ENCODE measurements around the gene NXN. TPM values are rescaled to one million over a fixed set of nuclear protein-coding genes. Genes with fewer than 3 reads are reported as not detected.
"Not testable (repeated sequence)": the region's sequence is repeated elsewhere in the genome, so short reads cannot be mapped to it uniquely, and the experiment has no call there.

Gene NXN
- total RNA-seq, 4 donors from 2014 or later: 18.9 to 47.2 (median 33.4) TPM

DNA sequence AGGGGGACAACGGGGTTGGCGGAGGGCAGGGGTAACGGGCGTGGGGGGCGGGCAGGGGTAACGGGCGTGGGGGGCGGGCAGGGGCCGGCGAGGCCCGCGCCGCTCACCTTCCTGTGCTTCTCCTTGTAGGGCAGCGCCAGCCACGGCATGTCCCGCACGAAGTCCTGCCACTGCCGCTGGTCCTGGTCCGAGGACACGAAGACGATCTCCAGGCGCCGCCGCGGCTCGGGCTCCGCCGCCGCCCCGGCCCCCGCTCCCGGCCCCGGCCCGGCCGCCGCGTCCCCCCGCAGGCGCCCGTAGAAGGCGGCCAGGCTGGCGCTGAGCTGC, 401 bp downstream of the NXN start:
- no peak for DNase-seq (ENCODE audit: low spot score in 2 of 2)
- Histone ChIP-seq H3K27me3 (no peaks in the 10 kb centered on the region), H3K4me3 (peak overlapping the region; percentile 72), H3K36me3 (no peaks in the 10 kb centered on the region), H3K9me3 (no peaks in the 10 kb centered on the region), H3K4me1 (peaks cover 54% of the 10 kb centered on the region), H3K27ac (peak overlapping the region; percentile 74)
- no CpG with 5 or more reads among the region's 42 CpGs for WGBS
- TF ChIP-seq, protein P1, sequence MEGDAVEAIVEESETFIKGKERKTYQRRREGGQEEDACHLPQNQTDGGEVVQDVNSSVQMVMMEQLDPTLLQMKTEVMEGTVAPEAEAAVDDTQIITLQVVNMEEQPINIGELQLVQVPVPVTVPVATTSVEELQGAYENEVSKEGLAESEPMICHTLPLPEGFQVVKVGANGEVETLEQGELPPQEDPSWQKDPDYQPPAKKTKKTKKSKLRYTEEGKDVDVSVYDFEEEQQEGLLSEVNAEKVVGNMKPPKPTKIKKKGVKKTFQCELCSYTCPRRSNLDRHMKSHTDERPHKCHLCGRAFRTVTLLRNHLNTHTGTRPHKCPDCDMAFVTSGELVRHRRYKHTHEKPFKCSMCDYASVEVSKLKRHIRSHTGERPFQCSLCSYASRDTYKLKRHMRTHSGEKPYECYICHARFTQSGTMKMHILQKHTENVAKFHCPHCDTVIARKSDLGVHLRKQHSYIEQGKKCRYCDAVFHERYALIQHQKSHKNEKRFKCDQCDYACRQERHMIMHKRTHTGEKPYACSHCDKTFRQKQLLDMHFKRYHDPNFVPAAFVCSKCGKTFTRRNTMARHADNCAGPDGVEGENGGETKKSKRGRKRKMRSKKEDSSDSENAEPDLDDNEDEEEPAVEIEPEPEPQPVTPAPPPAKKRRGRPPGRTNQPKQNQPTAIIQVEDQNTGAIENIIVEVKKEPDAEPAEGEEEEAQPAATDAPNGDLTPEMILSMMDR (IDR thresholded peaks at IDR 0.05): no peak
- TF ChIP-seq POLR2A (IDR thresholded peaks at IDR 0.05) (no peak), POLR2AphosphoS5 (IDR thresholded peaks at IDR 0.05) (no peak), EP300 (IDR thresholded peaks at IDR 0.05) (no peak)

DNA sequence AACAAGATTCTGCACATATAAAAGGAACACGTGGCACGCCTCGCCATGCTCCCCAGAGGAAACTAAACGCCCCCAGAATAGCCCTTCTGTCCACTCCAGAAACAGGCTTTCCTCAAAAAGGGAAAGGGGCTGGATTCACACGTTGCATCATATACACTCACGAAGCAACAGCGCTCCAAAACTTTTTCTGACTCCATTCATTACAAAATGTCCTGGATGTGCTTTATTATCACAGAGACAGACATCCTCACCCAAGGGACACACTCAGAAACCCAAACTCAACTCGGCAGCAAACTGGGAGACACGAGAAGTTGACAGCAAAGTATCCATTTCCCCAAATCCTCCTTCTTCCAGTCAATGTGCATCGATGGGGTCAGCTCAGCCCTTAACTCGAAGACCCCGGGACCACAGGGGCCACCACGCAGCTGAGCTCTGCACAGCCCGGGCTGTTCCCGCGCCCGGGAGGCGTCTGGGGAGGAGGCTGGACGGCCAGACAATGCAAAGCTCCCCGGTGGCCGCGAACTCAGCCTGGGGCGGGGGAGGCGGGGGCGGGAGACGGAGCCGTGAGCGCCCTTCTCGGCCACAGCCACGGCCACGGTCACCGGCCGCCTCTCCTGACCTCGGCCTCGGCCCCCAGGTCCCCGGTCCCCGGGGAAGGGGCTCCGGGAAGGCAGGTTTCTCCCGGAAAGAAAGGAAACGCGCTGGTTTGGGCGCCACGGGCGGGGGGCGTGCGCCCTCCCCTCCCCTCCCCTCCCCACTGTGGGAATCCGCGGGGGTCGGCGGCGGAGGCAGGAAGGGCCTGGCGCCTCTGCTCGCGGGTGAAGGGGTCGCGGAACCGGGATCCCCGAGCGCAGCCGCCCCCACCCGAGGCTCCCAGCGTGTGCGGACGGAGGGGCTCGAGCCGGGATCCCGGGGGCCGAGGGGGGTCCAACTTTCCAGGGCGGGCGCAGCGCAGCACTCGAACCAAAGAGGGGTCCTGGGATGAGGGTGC, 1.2 kb downstream of the NXN start:
- Histone ChIP-seq H3K4me3 (peak overlapping the region; percentile 72), H3K36me3 (no peaks in the 10 kb centered on the region), H3K4me1 (peaks cover 55% of the 10 kb centered on the region), H3K27me3 (no peaks in the 10 kb centered on the region), H3K9me3 (no peaks in the 10 kb centered on the region), H3K27ac (peak overlapping the region; percentile 74)
- no peak for DNase-seq (ENCODE audit: low spot score in 2 of 2)
- 7% methylated on average over 24 of the region's 72 CpGs for WGBS
- TF ChIP-seq POLR2A (IDR thresholded peaks at IDR 0.05) (no peak), POLR2AphosphoS5 (IDR thresholded peaks at IDR 0.05) (no peak), EP300 (IDR thresholded peaks at IDR 0.05) (no peak)
- TF ChIP-seq, protein P1 (IDR thresholded peaks at IDR 0.05): no peak

DNA sequence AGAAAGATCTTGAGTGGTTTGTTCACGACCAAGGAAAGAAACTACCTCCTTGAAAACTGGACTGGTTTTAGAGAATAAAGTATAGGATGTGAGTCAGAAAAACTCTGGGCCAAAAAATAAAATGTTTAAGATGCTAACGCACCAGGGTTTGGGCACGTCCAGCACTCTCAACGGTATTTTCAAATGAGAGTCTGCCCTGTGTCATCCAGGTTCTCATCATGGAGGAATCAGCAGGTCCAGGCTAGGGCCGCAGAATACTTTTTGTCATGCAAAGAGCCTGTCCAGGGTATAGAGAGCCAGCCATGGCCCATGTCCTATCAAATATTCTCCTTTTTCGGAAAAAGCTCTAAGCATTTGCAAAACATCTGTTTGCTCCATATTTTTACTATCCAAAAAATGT, 2.4 kb downstream of the NXN start:
- TF ChIP-seq POLR2A (IDR thresholded peaks at IDR 0.05) (no peak), POLR2AphosphoS5 (IDR thresholded peaks at IDR 0.05) (no peak), EP300 (IDR thresholded peaks at IDR 0.05) (no peak)
- TF ChIP-seq, protein P1 (IDR thresholded peaks at IDR 0.05): no peak
- no peaks in the 10 kb centered on the region for H3K9me3 ChIP-seq
- WGBS: 58% methylated on average over 6 of the region's 6 CpGs
- H3K27me3 ChIP-seq: no peaks in the 10 kb centered on the region
- no peak for DNase-seq (ENCODE audit: low spot score in 2 of 2)
- H3K4me1 ChIP-seq: peaks cover 59% of the 10 kb centered on the region
- no peaks in the 10 kb centered on the region for H3K36me3 ChIP-seq
- H3K4me3 ChIP-seq: peak overlapping the region; percentile 0
- no peak overlapping the region for H3K27ac ChIP-seq

DNA sequence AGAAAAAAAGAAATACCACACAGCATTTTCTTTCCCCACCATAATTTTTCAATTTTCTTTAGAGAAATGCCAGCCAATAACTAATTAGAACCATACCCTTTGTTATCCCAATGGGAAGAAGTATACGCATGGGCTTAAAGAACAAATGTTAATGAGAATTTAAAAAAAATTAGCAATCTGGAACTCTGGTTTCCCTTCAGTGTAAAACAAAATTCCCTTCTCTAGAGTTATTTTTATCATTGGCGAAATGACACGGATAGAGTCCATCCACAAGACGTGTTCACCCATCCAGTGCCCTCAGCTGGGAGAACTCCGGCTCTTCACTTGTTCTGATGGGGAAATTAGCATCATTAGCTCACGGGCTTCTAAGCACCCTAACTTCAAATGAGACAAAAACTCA, 3.3 kb downstream of the NXN start:
- Histone ChIP-seq H3K4me1 (peaks cover 57% of the 10 kb centered on the region), H3K4me3 (no peak overlapping the region), H3K9me3 (no peaks in the 10 kb centered on the region), H3K36me3 (no peaks in the 10 kb centered on the region), H3K27ac (no peak overlapping the region), H3K27me3 (no peaks in the 10 kb centered on the region)
- TF ChIP-seq EP300 (IDR thresholded peaks at IDR 0.05) (no peak), POLR2AphosphoS5 (IDR thresholded peaks at IDR 0.05) (no peak), POLR2A (IDR thresholded peaks at IDR 0.05) (no peak)
- TF ChIP-seq, protein P1 (IDR thresholded peaks at IDR 0.05): no peak
- WGBS: 63% methylated on average over 6 of the region's 6 CpGs
- DNase-seq (ENCODE audit: low spot score in 2 of 2): no peak

DNA sequence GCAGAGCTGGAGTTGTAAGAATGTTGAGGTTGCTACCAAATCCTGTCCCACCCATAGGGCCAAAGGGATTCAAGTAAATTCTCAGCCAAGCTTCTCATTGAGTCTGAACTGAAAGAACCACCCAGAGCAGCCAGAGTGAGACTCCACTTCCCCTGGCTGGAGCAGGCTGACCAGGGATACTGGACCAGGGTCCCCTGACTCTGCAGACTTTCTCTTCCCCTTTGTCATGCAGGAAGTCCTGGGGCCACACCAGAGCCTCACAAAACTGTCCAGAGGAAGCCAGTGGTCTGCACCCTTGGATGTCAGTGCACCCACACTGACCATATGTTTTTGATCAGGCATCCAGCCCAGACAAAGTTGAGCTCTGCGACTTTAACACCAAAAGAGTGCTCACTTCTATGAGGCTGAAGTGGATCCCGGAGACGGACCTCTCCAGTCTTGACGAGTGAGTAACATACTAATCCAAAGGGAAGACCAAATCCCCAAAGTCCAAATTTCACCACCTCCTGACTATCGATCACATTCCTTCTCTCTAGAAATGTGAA, 4.1 kb downstream of the NXN start:
- Histone ChIP-seq H3K27me3 (no peaks in the 10 kb centered on the region), H3K27ac (no peak overlapping the region), H3K4me1 (peaks cover 48% of the 10 kb centered on the region)

DNA sequence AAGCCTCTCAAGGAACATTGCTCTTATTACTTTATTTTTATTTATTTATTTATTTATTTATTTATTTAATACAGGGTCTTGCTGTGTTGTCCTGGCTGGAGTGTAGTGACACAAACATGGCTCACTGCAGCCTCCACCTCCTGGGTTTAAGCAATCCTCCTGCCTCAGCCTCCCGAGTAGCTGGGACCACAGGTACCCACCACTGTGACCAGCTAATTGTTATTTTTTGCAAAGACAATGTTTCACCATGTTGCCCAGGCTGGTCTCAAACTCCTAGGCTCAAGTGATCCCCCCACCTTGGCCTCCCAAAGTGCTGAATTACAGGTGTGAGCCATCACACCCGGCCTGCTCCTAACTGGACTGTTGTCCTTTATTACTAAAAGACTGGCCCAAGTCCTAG, 4.8 kb downstream of the NXN start:
- 83% methylated on average over 2 of the region's 2 CpGs for WGBS
- H3K9me3 ChIP-seq; H3K4me3 ChIP-seq; DNase-seq (ENCODE audit: low spot score in 2 of 2); H3K27ac ChIP-seq; H3K36me3 ChIP-seq; H3K27me3 ChIP-seq: not testable (repeated sequence)
- H3K4me1 ChIP-seq: peaks cover 43% of the 10 kb centered on the region

More for the DNA sequence above, 4.1 kb downstream of the NXN start:
- WGBS: 50% methylated on average over 5 of the region's 5 CpGs
- TF ChIP-seq POLR2A (IDR thresholded peaks at IDR 0.05) (no peak), EP300 (IDR thresholded peaks at IDR 0.05) (no peak), POLR2AphosphoS5 (IDR thresholded peaks at IDR 0.05) (no peak)
- TF ChIP-seq, protein P1 (IDR thresholded peaks at IDR 0.05): no peak
- Histone ChIP-seq H3K36me3 (no peaks in the 10 kb centered on the region), H3K4me3 (no peak overlapping the region), H3K9me3 (no peaks in the 10 kb centered on the region)
- no peak for DNase-seq (ENCODE audit: low spot score in 2 of 2)
